ENCODE measurements around the gene LRRC15.

The LRRC15 gene

DNA sequence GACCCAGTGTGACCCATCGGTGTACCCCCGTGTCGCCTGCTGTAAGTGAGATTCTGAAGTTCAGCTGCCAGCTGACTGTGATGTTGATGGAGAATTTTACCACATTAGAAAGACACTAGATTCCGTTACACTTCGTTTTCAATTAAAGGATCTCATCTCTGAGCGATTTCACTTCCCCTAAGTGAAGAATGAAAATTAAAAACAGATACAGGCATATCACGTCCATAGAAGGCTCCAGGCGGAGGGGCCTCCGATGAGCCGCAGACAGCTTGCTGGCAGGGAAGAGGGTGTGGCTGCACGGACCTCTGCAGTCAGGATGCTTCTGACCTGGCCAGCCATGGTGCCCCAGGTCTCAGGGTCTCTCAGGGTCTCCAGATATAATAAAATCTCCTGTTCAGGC, 11.9 kb downstream of the LRRC15 start:
- no peak for FAIRE-seq

DNA sequence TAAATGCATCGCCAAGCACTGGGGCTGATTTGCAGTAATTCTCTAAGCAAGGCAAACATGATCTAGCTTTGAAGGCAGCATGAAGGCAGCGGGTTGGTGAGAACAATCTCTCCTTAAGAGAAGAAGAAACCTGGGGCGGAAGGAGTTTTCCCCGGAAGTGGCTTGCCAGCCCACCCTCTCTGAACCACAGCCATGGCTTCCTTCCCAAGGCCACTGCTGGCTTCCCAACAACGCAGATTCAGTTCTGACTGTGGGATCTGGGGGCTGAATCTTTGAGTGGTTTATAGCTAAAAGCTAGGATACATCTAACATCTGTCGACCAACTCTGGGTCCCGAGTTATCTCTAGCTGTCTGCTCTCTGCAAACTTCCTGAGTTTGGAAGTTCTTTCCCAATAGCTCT, 14.2 kb downstream of the LRRC15 start:
- FAIRE-seq: no peak

DNA sequence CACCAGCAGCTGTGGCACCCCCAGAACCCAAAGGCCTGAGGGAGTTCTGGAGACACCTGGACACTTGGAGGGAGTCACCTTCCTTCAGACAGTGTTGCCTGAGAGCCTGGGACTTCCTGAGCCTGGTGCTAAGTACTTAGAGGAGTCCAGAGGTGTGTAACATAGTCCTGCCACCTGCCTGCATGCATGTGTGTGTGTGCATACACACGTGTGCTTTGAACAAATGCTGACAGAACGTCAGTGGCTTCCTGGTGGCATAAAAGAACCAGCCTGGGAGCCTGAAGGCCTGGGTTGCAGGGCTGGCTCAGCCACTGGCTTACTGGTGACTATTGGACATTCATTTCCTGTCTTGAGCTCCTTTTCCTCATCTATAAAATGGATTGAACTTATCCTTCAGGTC, 15.2 kb downstream of the LRRC15 start:
- no peak for FAIRE-seq

DNA sequence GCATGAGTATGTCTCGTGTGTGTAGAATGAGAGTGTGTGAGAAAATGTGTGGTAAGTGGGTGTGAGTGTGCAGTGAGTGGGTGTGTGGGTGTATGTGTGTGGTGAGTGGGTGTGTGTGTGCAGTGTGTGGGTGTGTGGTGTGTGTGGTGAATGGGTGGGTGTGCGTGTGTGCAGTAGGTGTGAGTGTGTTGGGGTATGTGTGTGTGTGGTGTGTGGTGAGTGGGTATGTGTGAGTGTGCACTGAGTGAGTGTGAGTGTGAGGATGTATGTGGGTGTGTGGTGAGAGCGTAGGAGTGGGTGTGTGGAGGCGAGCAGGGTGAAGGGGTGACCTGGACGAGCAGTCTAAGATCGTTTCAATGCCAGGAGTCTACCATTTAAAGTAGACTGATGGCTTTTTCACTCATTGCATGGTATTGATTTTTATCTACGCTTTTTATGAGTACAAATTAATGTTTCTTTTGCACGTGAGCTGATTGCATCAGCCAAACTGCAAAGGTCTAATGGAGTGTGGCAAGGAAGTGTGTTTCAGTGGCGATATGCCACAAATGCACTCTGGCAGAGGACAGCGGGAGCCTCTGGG, 16.8 kb downstream of the LRRC15 start:
- no peak for FAIRE-seq

DNA sequence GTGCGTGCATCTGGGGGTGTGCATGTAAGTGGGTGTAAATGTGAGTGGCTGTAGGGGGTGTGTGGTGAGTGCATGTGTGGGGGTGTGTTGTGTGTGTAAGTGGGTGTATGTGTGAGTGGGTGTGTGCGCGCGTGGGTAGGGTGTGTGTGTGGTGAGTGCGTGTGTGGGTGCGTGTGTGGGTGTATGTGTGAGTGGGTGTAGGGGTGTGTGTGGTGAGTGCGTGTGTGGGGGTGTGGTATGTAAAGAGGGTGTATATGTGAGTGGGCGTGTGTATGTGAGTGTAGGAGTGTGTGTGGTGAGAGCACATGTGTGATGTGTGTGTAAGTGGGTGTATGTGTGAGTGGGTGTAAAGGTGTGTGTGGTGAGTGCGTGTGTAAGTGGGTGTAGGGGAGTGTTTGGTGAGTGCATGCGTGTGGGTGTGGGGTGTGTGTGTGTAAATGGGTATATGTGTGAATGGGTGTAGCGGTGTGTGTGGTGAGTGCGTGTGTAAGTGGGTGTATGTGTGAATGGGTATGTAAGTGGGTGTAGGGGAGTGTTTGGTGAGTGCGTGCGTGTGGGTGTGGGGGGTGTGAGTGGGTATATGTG, 17.5 kb downstream of the LRRC15 start:
- no peak for FAIRE-seq

DNA sequence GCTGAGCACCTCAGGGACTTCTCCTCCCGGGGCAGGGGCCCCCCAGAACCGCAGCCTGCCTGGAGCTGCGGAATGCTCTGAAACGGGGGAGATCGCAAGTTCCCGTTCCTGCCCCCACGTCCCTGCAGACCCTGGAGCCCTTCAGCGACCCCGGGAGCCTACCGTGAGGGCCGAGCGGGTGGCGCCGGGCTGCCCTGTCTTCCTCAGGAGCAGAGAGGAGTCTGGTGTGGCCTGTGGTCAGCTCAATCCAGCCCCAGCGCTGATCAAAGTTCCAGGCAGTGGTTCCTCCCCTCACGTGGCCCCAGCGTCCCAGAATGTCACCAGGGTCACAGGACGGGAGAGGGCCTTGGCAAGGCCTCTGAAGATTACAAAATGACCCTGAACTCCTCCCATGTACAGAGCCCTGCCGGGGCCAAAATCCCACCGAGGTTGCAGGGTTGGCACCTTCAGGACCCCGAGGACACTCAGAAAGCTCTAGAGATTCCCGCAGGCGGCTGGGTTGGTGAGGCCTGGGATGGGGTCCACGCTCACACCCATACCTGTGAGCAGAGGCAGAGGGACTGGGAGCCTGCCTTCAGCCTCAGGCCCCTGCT, 18.4 kb downstream of the LRRC15 start, which contains the start of gene CPN2:
Gene CPN2, minus strand, starts transcription at position 249 of the 593 bp plus-strand sequence. CDS start 8,626 bp downstream, outside the sequence.
- no peak for FAIRE-seq

DNA sequence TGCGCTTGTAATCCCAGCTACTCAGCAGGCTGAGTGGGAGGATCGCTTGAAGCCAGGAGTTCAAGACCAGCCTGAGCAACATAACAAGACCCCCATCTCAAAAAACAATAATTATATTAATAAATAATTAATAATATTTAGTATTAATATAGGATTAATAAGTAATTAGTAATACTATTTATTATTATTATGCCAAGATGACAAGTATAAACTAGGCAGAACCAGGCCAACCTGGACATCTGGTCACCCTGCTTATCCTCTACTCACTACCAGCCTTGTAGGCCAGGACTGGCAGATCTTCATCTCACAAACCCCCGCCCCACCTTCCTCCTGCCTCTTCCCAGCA, 18.8 kb downstream of the LRRC15 start:
- no peak for FAIRE-seq

DNA sequence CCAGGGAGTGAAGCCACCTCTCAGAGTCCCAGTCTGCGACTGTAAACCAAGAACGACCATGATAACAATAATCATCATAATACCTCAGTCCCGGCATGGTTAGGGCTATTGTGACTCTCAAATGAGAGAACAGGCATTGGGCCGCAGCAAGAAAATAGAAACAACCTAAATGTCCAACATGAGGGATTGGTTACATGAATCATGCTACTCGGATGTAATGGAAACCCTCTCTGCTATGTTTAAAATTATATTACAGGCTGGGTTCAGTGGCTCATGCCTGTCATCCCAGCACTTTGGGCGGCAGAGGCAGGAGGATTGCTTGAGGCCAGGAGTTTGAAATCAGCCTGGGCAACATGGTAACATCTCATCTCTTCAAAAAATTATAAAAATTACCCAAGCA, 21.2 kb downstream of the LRRC15 start:
- FAIRE-seq: no peak

DNA sequence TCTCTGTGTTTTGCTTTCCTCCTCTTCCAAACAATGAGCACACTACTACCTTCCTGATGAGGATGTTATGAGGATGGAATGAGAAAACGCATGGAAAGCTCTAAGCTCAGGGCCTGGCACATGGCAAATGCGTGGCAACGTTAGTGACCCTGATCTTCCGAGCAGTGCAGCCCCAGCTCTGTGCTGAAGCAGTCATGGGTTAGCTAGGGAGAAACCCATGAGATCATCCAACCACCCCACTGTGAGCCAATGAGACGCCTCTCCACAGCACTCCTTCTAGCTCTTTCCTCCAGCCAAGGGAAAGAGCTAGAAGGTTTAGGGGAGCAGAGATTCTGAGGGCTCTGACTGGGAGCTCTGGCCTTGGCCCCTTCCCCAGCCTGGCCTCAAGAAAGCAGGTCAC, 22.9 kb downstream of the LRRC15 start:
- FAIRE-seq: no peak

DNA sequence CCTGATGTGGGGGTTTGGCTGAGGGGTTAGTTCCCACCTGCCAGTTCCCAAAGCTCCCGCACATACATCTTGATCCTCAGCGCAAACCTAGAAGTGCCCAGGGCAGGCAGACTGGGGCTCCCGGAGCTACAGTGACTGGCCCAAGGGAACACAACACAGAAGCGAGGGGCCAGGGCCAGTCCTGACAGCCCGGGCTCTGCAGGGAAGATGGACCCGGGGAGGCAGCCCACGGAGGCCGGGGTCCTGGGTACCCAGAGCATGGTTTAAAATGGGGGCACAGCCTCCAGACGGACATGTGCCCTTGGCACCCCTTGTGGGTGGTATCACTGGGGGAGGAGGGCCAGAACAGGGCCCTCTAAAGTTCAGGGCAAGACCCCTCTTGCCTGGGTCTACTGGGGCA, 23.5 kb downstream of the LRRC15 start:
- no peak for FAIRE-seq

DNA sequence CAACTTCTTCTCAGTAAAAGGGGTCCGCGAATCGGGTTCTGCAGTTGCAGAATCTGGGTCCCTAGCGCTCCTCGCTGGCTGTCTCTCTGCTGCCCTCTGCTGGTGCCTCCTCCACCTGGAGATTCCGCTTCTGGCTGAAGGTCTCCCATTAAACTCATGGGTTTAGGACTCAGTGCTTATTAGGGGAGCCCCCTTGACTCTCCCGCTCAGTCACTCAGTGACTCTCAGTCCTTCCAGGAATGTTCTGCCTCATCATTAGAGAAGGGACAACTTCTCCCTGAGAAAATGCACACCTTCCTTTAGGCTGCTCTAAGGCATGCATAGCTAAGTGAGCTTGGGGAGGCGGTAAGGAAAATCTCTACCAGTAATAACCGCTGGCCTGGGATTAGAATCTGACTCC, 25.5 kb downstream of the LRRC15 start:
- no peak for FAIRE-seq

DNA sequence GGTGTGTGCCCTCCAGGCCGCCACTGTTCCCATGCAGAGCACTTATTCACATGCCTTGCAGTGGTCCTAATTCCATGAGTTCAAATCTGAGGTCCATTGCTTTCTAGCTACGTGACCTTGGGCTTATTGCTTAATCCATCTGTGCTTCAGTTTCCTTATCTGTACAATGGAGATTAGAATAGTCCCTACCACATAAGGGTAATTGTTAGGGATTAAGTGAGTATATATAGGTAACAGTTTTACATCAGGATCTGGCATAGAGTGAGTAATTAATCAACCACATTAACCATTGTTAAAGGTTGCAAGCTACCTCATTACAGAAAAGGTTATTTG, 26.0 kb downstream of the LRRC15 start:
- FAIRE-seq: no peak

DNA sequence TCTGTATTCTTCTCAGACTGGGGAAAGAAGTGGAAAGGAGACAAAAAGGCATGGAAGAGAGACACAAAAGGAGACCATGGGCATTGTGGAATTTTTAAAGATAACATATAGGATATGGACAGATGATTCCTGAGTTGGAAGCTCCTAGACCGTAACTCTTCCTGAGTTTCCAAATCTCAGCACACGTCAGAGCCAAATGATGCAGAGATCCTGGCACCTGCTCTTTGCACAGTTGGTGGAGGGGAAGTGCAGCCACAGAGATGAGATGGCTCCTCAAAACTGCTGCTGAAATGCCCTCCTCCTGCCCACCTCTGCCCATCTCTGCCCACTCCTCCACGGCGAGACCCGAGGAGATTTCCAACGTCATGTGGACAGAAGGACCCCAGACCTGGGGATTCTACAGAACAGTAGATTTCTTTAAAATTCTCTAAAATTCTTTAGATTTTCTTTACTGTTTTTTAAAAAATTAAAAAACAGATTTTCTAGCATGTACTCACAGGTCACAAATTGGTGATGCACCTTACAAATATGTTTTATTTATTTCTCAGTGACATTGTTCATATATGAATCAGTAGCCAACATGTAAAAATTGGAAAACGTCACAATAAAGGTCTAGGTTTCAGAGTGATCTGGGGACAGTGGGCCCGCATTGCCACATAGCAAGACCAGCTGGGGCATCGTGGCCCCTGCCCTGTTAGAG, 26.5 kb downstream of the LRRC15 start:
- FAIRE-seq: no peak

DNA sequence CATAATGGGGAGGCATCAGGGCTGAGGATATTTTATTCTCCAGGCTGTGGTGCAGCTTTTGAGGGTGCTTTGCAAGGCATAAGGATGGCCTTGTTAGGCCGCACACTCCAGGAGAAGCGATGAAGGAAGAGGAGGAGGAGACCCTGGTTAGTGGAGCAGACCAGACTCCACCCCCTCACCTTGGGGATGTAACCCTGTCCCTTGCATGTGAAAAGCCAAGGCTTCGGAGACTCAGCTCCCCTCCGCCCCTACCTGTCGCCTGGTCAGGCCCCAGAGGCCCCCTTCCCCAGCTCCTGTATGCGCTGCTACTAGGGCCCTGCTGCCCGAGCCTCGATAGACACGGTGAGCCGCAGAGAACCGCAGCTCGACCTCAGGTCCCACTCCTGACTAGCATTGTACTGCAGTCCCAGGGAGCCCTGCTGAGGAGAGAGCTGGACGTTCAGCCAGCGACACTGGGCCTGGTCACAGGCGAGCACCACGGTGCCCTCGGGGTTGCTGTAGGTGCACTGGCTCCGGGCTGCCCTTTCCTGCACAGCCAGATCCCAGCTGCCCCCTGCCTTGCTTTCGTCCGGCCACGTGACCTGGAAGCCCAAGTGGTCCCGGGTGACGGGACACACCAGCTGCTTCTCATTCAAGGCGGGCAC, 28.7 kb downstream of the LRRC15 start:
- no peak for FAIRE-seq

DNA sequence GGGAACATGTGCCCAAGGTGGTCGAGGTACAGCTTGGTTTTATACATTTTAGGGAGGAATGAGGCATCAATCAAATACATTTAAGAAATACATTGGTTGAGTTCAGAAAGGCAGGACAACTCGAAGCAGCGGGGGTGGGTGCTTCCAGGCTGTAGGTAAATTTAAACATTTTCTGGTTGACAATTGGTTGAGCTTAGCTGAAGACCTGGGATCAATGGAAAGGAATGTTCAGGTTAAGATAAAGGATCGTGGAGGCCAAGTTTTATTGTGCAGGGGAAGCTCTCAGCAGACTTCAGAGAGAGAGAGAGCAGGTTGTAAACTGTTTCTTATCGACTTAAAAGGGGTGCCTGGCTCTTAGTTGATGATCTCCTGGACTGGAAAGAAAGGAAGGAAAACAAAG, 29.7 kb downstream of the LRRC15 start:
- no peak for FAIRE-seq

DNA sequence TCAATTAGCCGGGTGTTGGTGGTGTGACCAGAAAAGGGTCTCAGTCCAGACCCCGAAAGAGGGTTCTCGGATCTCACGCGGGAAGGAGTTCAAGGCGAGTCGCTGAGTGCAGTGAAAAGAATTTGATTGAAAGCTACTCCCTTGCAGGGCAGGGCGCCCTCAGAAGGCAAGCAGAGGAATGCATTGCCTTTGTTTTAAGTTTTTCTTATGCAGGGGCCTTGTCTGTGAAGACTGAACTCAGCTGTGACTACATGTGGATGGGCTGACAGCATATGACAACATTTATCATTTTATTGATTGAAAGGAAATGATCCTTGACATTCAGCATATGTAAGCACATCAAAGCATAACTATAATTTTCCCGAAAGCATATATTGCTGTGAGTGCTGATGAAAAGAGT, 30.2 kb downstream of the LRRC15 start:
- no peak for FAIRE-seq

DNA sequence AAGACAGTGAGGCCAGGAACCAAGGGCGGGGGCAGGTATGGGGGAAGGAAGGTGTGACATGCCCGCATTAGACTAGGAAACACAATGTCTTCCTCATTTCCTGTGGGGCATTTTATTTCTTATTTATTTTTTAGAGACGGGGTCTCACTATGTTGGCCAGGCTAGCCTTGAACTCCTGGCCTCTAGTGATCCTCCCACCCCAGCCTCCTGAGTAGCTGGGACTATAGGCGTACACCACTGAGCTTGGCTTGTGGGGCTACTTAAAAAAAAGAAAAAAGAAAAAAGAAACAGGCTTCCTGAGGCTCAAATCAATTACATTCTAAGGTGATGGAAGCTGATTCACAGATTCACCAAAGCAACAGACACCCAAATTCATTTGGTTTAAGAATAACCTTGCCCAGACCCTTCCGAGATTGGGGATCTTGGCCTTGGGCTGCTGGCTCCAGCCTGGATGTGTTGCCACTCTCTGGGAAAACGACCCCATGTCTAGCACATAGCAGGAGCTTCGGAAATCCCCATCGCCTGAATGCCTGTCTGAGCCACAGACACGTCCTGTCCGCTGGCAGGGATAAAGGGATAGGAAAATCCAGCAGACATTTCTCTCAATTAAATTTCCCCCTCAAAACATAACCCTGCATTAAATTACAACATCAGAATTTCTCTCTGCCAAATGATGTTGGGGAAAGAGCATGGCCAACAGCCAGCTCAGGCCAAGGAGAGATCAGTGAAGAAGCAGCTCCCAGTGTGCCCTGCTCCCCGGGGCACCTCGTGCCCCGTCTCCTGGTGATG, 31.4 kb downstream of the LRRC15 start:
- FAIRE-seq: no peak

DNA sequence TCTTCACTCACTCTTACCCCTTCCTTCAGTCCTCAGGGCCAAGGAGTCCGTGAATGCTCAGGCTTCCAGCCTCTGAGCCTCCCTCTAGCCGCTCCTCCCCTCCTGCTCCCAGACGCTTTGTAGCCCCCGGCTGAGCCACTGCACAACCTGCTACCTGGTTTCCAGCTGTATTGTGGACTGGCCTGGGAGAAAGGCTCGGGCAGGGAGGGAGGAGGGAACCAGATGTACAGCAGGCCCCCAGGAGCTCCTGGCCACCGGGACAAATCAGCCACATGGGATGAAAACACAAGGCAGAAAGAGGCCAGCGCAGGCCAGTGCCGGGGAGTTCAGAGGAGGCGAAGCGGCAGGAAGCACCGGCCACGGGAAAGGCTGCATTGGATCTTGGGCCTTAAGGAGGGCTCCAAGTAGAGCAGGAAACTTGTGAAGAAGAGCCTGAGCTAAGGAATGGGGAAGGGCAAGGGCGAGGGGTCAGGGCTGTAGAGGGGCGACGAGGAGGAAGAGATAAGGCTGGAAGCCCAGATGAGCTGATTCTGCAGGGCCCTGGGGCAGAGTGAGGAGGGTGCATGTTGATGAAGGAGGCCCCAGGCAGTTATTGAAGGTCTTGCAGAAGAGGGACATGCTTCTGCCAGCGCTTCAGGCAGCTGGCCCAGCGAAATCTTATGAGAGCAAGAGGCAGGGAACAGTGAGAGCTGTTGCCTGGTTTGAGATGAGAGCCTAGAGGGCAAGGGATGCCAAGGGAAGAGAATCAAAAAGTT, 32.8 kb downstream of the LRRC15 start:
- no peak for FAIRE-seq

DNA sequence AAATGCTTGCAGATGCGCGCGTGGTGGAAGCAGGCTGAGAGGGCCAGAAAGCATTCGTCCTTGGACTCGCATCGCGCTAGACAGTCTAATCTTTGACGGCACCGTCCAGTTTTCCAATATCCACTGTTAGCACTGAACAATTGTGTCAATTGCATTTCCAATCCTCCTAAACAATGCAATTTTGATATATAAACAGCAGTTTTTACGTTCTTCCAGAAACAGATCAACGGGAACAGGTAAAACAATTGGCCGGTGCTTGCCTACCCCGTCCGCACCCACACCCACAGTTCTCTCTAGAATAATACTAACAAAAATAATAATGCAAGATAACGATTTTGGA, 35.6 kb downstream of the LRRC15 start:
- FAIRE-seq: no peak

DNA sequence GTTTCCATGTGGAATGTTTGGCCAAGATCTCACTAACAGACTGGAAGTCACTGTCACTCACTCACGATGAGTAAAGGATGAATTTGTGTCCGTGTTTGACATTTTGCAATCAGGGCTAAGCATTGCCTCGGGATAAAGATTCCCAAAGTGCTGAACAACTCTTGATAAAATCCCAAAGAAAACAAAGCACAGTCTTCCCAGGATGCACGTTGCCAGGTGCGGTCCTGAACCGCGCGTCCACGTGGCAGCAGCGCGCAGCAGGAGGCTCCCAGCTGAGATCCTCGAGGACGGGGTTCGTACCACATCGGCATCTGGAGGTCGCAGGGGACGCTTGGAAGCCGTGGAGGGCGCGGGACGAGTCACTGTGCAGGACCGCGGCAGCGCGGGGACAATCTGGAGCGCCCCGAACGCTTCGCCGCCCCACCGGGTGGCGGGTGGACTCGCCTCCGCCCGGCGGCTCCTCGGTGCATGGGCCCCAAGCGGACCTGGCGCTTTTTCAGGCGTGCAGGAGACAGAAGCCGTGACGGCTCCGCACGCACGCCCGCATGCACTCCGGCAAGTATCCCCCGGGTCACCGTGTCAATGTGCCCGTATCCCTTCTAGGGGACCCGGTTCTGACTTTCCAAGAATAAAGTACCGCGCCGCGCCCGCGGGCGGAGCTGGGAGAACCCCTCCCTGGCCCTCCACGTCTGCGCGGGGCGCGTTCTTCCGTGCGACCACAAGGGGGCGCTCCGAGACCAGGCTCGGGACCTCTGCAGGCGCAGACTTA, 36.1 kb downstream of the LRRC15 start:
- FAIRE-seq: no peak

DNA sequence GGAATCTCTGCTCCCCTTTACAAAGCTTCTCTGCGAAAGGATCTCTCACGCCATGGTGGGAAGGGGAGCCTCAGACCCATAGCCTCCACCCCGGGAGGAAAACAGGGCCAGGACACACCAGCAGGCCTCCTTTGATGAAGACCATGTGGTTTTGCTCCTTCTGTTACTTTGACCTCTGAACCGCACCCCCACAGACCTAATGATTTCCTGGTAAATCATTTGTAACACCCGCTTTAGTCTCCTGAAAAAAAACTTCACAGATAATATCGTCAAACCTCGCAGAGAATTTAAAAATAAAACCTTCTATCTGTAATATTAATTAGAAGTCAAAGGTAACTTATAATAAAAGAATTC, 36.7 kb downstream of the LRRC15 start:
- FAIRE-seq: no peak

DNA sequence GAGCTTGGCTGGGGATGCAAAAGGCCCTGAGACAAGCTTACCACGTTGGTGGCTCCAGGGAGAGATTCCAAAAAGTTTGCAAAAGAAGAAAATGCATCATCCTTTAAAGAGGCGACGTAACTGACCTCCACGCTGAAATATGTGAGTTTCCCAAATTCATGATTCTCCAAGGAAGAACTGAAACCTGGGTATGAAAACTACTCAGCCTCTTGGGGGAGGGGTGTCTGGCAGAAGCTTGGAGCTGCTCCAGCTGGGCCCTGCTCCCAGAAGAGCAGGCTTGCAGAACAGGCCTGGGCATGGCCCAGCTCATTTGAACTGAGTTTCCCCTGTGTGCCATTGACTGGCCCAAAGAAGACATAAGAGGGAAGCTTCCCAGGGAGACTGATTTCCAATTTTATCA, 39.0 kb downstream of the LRRC15 start:
- FAIRE-seq: no peak

Data from A204.1 (cell line).